Astrocyte (in vitro differentiated cells and primary cell): Measurements from ENCODE around the gene APEX1. TPM values are rescaled to one million over a fixed set of nuclear protein-coding genes. Genes with fewer than 3 reads are reported as not detected.

Experiments used
- DNase-seq: peaks from one replicate; pipeline ENCODE4 v3.0.0-alpha.2; 2010; ENCODE audit warnings: low read depth
- FAIRE-seq: peaks from 2 replicates; lab custom pipeline; 2011; peaks lifted over from hg19 to GRCh38; lab: Jason Lieb, UNC
- H2AFZ ChIP-seq: 2 replicates; pipeline ENCODE4 v1.6.0; 2012; ENCODE audit warnings: low read depth, low read length, inconsistent platforms
- H3K27ac ChIP-seq: 2 replicates; pipeline ENCODE4 v1.5.1; 2011; ENCODE audit warnings: low read depth, low read length, inconsistent platforms
- H3K27me3 ChIP-seq: 2 replicates; pipeline ENCODE4 v1.6.0; 2011; ENCODE audit warnings: low read length, inconsistent platforms; ENCODE audit not compliant: insufficient read depth
- H3K36me3 ChIP-seq: 2 replicates; pipeline ENCODE4 v1.5.1; 2011; ENCODE audit warnings: low read length, inconsistent platforms; ENCODE audit not compliant: insufficient read depth
- H3K4me1 ChIP-seq: 2 replicates; pipeline ENCODE4 v1.5.1; 2011; ENCODE audit warnings: low read length, inconsistent platforms; ENCODE audit not compliant: insufficient read depth
- H3K4me2 ChIP-seq: 2 replicates; pipeline ENCODE4 v1.6.0; 2012; ENCODE audit warnings: low read length, inconsistent platforms
- H3K4me3 ChIP-seq: 2 replicates; pipeline ENCODE4 v1.5.1; 2011; ENCODE audit warnings: low read depth, mild to moderate bottlenecking, low read length, inconsistent platforms; ENCODE audit not compliant: insufficient read depth
- H3K79me2 ChIP-seq: 2 replicates; pipeline ENCODE4 v1.6.0; 2012; ENCODE audit warnings: mild to moderate bottlenecking, low read length, inconsistent platforms; ENCODE audit not compliant: insufficient read depth
- H3K9ac ChIP-seq: 2 replicates; pipeline ENCODE4 v1.6.0; 2012; ENCODE audit warnings: mild to moderate bottlenecking, low read length, inconsistent platforms
- H3K9me3 ChIP-seq: 2 replicates; pipeline ENCODE4 v1.5.1; 2012; ENCODE audit warnings: low read depth, mild to moderate bottlenecking, low read length, inconsistent platforms; ENCODE audit not compliant: insufficient read depth
- H4K20me1 ChIP-seq: 2 replicates; pipeline ENCODE4 v1.6.0; 2012; ENCODE audit warnings: low read length, inconsistent platforms; ENCODE audit not compliant: insufficient read depth
- H3K27ac Mint-ChIP-seq: one replicate; pipeline ENCODE4 v1.8.0; 2021; ENCODE audit warnings: mild to moderate bottlenecking, mixed read lengths; ENCODE audit not compliant: unreplicated experiment
- H3K27me3 Mint-ChIP-seq: one replicate; pipeline ENCODE4 v1.8.0; 2021; ENCODE audit warnings: low read depth, mixed read lengths; ENCODE audit not compliant: unreplicated experiment
- H3K36me3 Mint-ChIP-seq: one replicate; pipeline ENCODE4 v1.8.0; 2021; ENCODE audit warnings: low read depth, mixed read lengths; ENCODE audit not compliant: unreplicated experiment
- H3K4me1 Mint-ChIP-seq: one replicate; pipeline ENCODE4 v1.8.0; 2021; ENCODE audit warnings: low read depth, mixed read lengths; ENCODE audit not compliant: unreplicated experiment
- H3K4me3 Mint-ChIP-seq: one replicate; pipeline ENCODE4 v1.8.0; 2021; ENCODE audit warnings: mild to moderate bottlenecking, moderate library complexity, mixed read lengths; ENCODE audit not compliant: unreplicated experiment
- H3K9me3 Mint-ChIP-seq: one replicate; pipeline ENCODE4 v1.8.0; 2021; ENCODE audit warnings: mild to moderate bottlenecking, mixed read lengths; ENCODE audit not compliant: unreplicated experiment
- CTCF ChIP-seq: IDR thresholded peaks from 2 replicates; pipeline ENCODE4 v1.5.1; 2011; ENCODE audit warnings: low read depth, mild to moderate bottlenecking, inconsistent platforms, low read length, moderate library complexity; ENCODE audit not compliant: insufficient read depth
- EZH2 ChIP-seq: IDR thresholded peaks from 2 replicates; pipeline ENCODE4 v1.6.1; 2012; ENCODE audit warnings: mild to moderate bottlenecking, low read length, inconsistent platforms; ENCODE audit not compliant: insufficient read depth
- total RNA-seq: library from RNA; stranded (reverse); gene quantifications from 2 replicates; pipeline ENCODE4 v1.2.1, GENCODE V29; 2021

Gene APEX1
- total RNA-seq, 1 donor from 2014 or later: 142 TPM

- H3K36me3 Mint-ChIP-seq: peaks cover 4% of the 10 kb centered on the region
- peak overlapping the region; percentile 94 for H3K4me3 Mint-ChIP-seq
- TF ChIP-seq CTCF (no peak), EZH2 (no peak)
- peak overlapping the region; percentile 65 for H2AFZ ChIP-seq
- peak overlapping the region; percentile 90 for H3K9ac ChIP-seq
- no peaks in the 10 kb centered on the region for H3K27me3 Mint-ChIP-seq
- H3K4me3 ChIP-seq: peak overlapping the region; percentile 79
- peak overlapping the region; percentile 69 for H3K27ac Mint-ChIP-seq
- FAIRE-seq (no peak), DNase-seq (no peak)
- peak overlapping the region; percentile 77 for H3K27ac ChIP-seq
- H3K9me3 ChIP-seq: no peaks in the 10 kb centered on the region
- H3K27me3 ChIP-seq: no peaks in the 10 kb centered on the region
- H3K79me2 ChIP-seq: peaks cover 48% of the 10 kb centered on the region
- peaks cover 14% of the 10 kb centered on the region for H3K4me1 ChIP-seq
- peaks cover 1% of the 10 kb centered on the region for H3K9me3 Mint-ChIP-seq
- peak overlapping the region; percentile 95 for H3K4me2 ChIP-seq
- peaks cover 19% of the 10 kb centered on the region for H3K36me3 ChIP-seq
- peaks cover 19% of the 10 kb centered on the region for H3K4me1 Mint-ChIP-seq
- peaks cover 31% of the 10 kb centered on the region for H4K20me1 ChIP-seq
These were observed 5.6 kb downstream of the APEX1 start for GRCh38 chr14:20460458-20461224.

- H3K36me3 ChIP-seq: peaks cover 19% of the 10 kb centered on the region
- H4K20me1 ChIP-seq: peaks cover 25% of the 10 kb centered on the region
- TF ChIP-seq CTCF: no peak
- peak; percentile 71 for TF ChIP-seq EZH2
- DNase-seq (peak; percentile 100), FAIRE-seq (peak; percentile 93)
- H2AFZ ChIP-seq: peak within 1 kb of the TSS; percentile 67
- H3K4me1 Mint-ChIP-seq: peaks cover 19% of the 10 kb centered on the region
- peak within 1 kb of the TSS; percentile 90 for H3K9ac ChIP-seq
- peak within 1 kb of the TSS; percentile 79 for H3K4me3 ChIP-seq
- no peaks in the 10 kb centered on the region for H3K27me3 ChIP-seq
- H3K9me3 Mint-ChIP-seq: peaks cover 1% of the 10 kb centered on the region
- H3K36me3 Mint-ChIP-seq: peaks cover 4% of the 10 kb centered on the region
- peaks cover 11% of the 10 kb centered on the region for H3K4me1 ChIP-seq
- peaks cover 40% of the 10 kb centered on the region for H3K79me2 ChIP-seq
- H3K27ac Mint-ChIP-seq: peak within 1 kb of the TSS; percentile 69
- peak within 1 kb of the TSS; percentile 95 for H3K4me2 ChIP-seq
- peak within 1 kb of the TSS; percentile 94 for H3K4me3 Mint-ChIP-seq
- H3K27me3 Mint-ChIP-seq: no peaks in the 10 kb centered on the region
- H3K27ac ChIP-seq: peak within 1 kb of the TSS; percentile 77
- H3K9me3 ChIP-seq: no peaks in the 10 kb centered on the region
These were observed 6.5 kb downstream of the APEX1 start, which contains the start of gene PIP4P1 for GRCh38 chr14:20461225-20462141. PIP4P1 (minus strand) TSS chr14:20461434; CDS start chr14:20461325, 109 bp downstream.
